Endodermal cell (in vitro differentiated cells): ENCODE data around the gene GCGR. TPM values are rescaled to one million over a fixed set of nuclear protein-coding genes. Genes with fewer than 3 reads are reported as not detected.
"Not testable (repeated sequence)": the region's sequence is repeated elsewhere in the genome, so short reads cannot be mapped to it uniquely, and the experiment has no call there.

Experiments used
- DNase-seq: peaks from one replicate; pipeline ENCODE4 v3.0.0-alpha.2; 2017
- H3K27ac ChIP-seq: 2 replicates; pipeline ENCODE4 v1.5.1; 2013; ENCODE audit warnings: mild to moderate bottlenecking, low read depth, low read length, moderate library complexity
- H3K27me3 ChIP-seq: 2 replicates; pipeline ENCODE4 v1.6.1; 2013; ENCODE audit warnings: mild to moderate bottlenecking, low read length, moderate library complexity; ENCODE audit not compliant: insufficient read depth, control insufficient read depth, poor library complexity, severe bottlenecking
- H3K36me3 ChIP-seq: 2 replicates; pipeline ENCODE4 v1.7.0; 2013; ENCODE audit warnings: mild to moderate bottlenecking, low read length, moderate library complexity; ENCODE audit not compliant: control insufficient read depth, insufficient read depth
- H3K4me1 ChIP-seq: one replicate; pipeline ENCODE4 v1.7.0; 2013; ENCODE audit warnings: low read length; ENCODE audit not compliant: control insufficient read depth, insufficient read depth
- H3K4me3 ChIP-seq: 2 replicates; pipeline ENCODE4 v1.5.1; 2013; ENCODE audit warnings: mild to moderate bottlenecking, low read length, moderate library complexity
- H3K9ac ChIP-seq: 2 replicates; pipeline ENCODE4 v1.6.1; 2013; ENCODE audit warnings: mild to moderate bottlenecking, low read length, moderate library complexity; ENCODE audit not compliant: poor library complexity, severe bottlenecking; ENCODE audit errors: extremely low read depth
- H3K9me3 ChIP-seq: 2 replicates; pipeline ENCODE4 v1.6.1; 2013; ENCODE audit warnings: mild to moderate bottlenecking, low read length, moderate library complexity; ENCODE audit not compliant: control insufficient read depth
- H3K27ac Mint-ChIP-seq: 2 replicates; pipeline ENCODE4 v1.8.0; 2020; ENCODE audit warnings: mixed read lengths
- H3K27me3 Mint-ChIP-seq: 2 replicates; pipeline ENCODE4 v1.8.0; 2021; ENCODE audit warnings: mild to moderate bottlenecking, mixed read lengths; ENCODE audit not compliant: insufficient read depth
- H3K36me3 Mint-ChIP-seq: 2 replicates; pipeline ENCODE4 v1.8.0; 2020; ENCODE audit warnings: low read depth, mixed read lengths
- H3K4me1 Mint-ChIP-seq: 2 replicates; pipeline ENCODE4 v1.8.0; 2020; ENCODE audit warnings: mixed read lengths
- H3K4me3 Mint-ChIP-seq: 2 replicates; pipeline ENCODE4 v1.8.0; 2020; ENCODE audit warnings: mild to moderate bottlenecking, moderate library complexity, mixed read lengths
- H3K9me3 Mint-ChIP-seq: 2 replicates; pipeline ENCODE4 v1.8.0; 2020; ENCODE audit warnings: mild to moderate bottlenecking, mixed read lengths
- CTCF ChIP-seq: fragments of 200-600 bp; sonication (generic); conservative IDR thresholded peaks from 2 replicates; pipeline ENCODE4 v1.5.0; 2021; ENCODE audit warnings: antibody characterized with exemption, mild to moderate bottlenecking
- WGBS, 2 experiments: methylation state at CpG; one replicate each; pipeline versions ENCODE4 v1.1.5 to v1.1.7; 2013; ENCODE audit warnings: missing lambda C conversion rate in 2 of 2, mixed read lengths in 1 of 2; ENCODE audit not compliant: insufficient coverage in 1 of 2, insufficient read length in 1 of 2; 5-methylcytosine and 5-hydroxymethylcytosine counted together
- total RNA-seq, 2 donors: library from RNA; stranded (reverse); fragmentation: NEBNext Ultra II Directional in 1 of 2; extraction: Animal tissue kit (Norgen Biotek cat#: 25700) in 1 of 2; gene quantifications; 2 replicates in 1 of 2; 3 replicates in 1 of 2; pipeline ENCODE4 v1.2.1, GENCODE V29; 2021

GCGR gene
- total RNA-seq, 2 donors from 2014 or later: 4.0 TPM; not detected in 1

GRCh38 chr17:81837641-81838040, 33.7 kb downstream of the GCGR start:
- TF ChIP-seq CTCF: no peak
- DNase-seq: no peak
- WGBS, 2 experiments: 90 to 91% methylated on average over 5 to 9 of the region's 9 CpGs

GRCh38 chr17:81838753-81839255, 34.9 kb downstream of the GCGR start:
- no peaks in the 10 kb centered on the region for H3K27me3 ChIP-seq
- 77 to 84% methylated on average over 13 to 17 of the region's 17 CpGs for WGBS, 2 experiments
- H3K9me3 ChIP-seq: no peaks in the 10 kb centered on the region
- no peaks in the 10 kb centered on the region for H3K27me3 Mint-ChIP-seq
- H3K36me3 ChIP-seq: peaks cover 14% of the 10 kb centered on the region
- no peaks in the 10 kb centered on the region for H3K4me1 Mint-ChIP-seq
- no peaks in the 10 kb centered on the region for H3K9me3 Mint-ChIP-seq
- H3K27ac ChIP-seq: no peak overlapping the region
- H3K9ac ChIP-seq: no peak overlapping the region
- no peak overlapping the region for H3K4me3 ChIP-seq
- DNase-seq: no peak
- no peaks in the 10 kb centered on the region for H3K4me1 ChIP-seq
- H3K27ac Mint-ChIP-seq: peak overlapping the region; percentile 72
- H3K4me3 Mint-ChIP-seq: no peak overlapping the region
- H3K36me3 Mint-ChIP-seq: peaks cover 18% of the 10 kb centered on the region
- no peak for TF ChIP-seq CTCF

More at GRCh38 chr17:81837641-81838040, 33.7 kb downstream of the GCGR start:
- H3K36me3 ChIP-seq: peaks cover 2% of the 10 kb centered on the region
- Mint-ChIP-seq H3K4me3 (no peak overlapping the region), H3K4me1 (no peaks in the 10 kb centered on the region), H3K36me3 (peaks cover 6% of the 10 kb centered on the region), H3K9me3 (no peaks in the 10 kb centered on the region), H3K27ac (no peak overlapping the region), H3K27me3 (no peaks in the 10 kb centered on the region)
- H3K4me3 ChIP-seq: no peak overlapping the region
- no peak overlapping the region for H3K9ac ChIP-seq
- H3K4me1 ChIP-seq: no peaks in the 10 kb centered on the region
- no peaks in the 10 kb centered on the region for H3K27me3 ChIP-seq
- H3K9me3 ChIP-seq: no peaks in the 10 kb centered on the region
- no peak overlapping the region for H3K27ac ChIP-seq

GRCh38 chr17:81839301-81839700, 35.4 kb downstream of the GCGR start:
- no peaks in the 10 kb centered on the region for H3K27me3 ChIP-seq
- WGBS, 2 experiments: 92 to 93% methylated on average over 15 of the region's 15 CpGs
- Mint-ChIP-seq H3K4me1 (no peaks in the 10 kb centered on the region), H3K27ac (no peak overlapping the region), H3K36me3 (peaks cover 20% of the 10 kb centered on the region), H3K9me3 (no peaks in the 10 kb centered on the region), H3K4me3 (no peak overlapping the region), H3K27me3 (no peaks in the 10 kb centered on the region)
- no peak for TF ChIP-seq CTCF
- no peak overlapping the region for H3K9ac ChIP-seq
- DNase-seq: no peak
- H3K36me3 ChIP-seq: peaks cover 19% of the 10 kb centered on the region
- no peaks in the 10 kb centered on the region for H3K9me3 ChIP-seq
- no peaks in the 10 kb centered on the region for H3K4me1 ChIP-seq
- no peak overlapping the region for H3K27ac ChIP-seq
- H3K4me3 ChIP-seq: no peak overlapping the region

GRCh38 chr17:81840059-81840458, 36.1 kb downstream of the GCGR start:
- H3K4me3 ChIP-seq, H3K4me1 Mint-ChIP-seq, H3K27me3 ChIP-seq, H3K4me3 Mint-ChIP-seq, H3K27ac ChIP-seq, H3K4me1 ChIP-seq, H3K9me3 Mint-ChIP-seq, H3K9me3 ChIP-seq, DNase-seq, H3K9ac ChIP-seq, H3K27ac Mint-ChIP-seq, H3K27me3 Mint-ChIP-seq: not testable (repeated sequence)
- peaks cover 26% of the 10 kb centered on the region for H3K36me3 ChIP-seq
- 97 to 100% methylated on average over 3 to 5 of the region's 5 CpGs for WGBS, 2 experiments
- peaks cover 26% of the 10 kb centered on the region for H3K36me3 Mint-ChIP-seq
